Mammary epithelial cell (primary cell): ENCODE data around the gene OSBPL9.

ENCODE experiments used
- EZH2 ChIP-seq: IDR thresholded peaks from 2 replicates; pipeline ENCODE4 v1.6.1; 2012; ENCODE audit warnings: low read length, inconsistent platforms, borderline replicate concordance
- TF ChIP-seq, protein P1 (sequence below), 2 donors: IDR thresholded peaks in 1 of 2; conservative IDR thresholded peaks in 1 of 2; 2 replicates each; pipeline ENCODE4 v1.5.1; 2011 to 2012; ENCODE audit warnings: inconsistent platforms in 2 of 2, low read length in 2 of 2, mild to moderate bottlenecking in 2 of 2, control low read depth in 1 of 2, low read depth in 1 of 2; ENCODE audit not compliant: insufficient read depth in 1 of 2; ENCODE audit errors: extremely low read depth in 1 of 2

DNA sequence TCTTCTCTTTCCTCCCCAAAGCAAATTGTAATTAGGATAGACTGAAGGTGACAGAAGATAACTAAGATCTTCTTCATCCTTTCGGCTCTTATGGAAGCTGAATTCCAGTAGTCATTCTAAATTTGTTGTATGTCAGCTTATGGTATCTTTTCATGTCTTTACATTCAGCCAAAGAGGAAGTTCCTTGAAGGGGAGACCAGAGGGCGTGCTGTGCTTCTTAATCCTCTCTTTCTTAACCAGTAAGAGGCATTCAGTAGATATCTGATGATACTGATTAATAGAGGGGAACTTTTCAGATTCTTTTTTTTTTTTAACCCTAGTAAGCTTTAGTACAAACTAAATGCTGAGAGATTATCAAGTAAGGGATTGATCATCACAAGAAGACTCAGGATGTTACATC is 102.3 kb downstream of the OSBPL9 start:
- no peak for TF ChIP-seq EZH2
- TF ChIP-seq, protein P1, sequence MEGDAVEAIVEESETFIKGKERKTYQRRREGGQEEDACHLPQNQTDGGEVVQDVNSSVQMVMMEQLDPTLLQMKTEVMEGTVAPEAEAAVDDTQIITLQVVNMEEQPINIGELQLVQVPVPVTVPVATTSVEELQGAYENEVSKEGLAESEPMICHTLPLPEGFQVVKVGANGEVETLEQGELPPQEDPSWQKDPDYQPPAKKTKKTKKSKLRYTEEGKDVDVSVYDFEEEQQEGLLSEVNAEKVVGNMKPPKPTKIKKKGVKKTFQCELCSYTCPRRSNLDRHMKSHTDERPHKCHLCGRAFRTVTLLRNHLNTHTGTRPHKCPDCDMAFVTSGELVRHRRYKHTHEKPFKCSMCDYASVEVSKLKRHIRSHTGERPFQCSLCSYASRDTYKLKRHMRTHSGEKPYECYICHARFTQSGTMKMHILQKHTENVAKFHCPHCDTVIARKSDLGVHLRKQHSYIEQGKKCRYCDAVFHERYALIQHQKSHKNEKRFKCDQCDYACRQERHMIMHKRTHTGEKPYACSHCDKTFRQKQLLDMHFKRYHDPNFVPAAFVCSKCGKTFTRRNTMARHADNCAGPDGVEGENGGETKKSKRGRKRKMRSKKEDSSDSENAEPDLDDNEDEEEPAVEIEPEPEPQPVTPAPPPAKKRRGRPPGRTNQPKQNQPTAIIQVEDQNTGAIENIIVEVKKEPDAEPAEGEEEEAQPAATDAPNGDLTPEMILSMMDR (conservative IDR thresholded peaks at IDR 0.05 in 1 of 2, IDR thresholded peaks at IDR 0.05 in 1 of 2; ENCODE audit: extremely low read depth in 1 of 2, insufficient read depth in 1 of 2, low read depth in 1 of 2, low read length in 2 of 2), result no peak
